Measurements from ENCODE around the gene NCSTN.

NCSTN gene

DNA sequence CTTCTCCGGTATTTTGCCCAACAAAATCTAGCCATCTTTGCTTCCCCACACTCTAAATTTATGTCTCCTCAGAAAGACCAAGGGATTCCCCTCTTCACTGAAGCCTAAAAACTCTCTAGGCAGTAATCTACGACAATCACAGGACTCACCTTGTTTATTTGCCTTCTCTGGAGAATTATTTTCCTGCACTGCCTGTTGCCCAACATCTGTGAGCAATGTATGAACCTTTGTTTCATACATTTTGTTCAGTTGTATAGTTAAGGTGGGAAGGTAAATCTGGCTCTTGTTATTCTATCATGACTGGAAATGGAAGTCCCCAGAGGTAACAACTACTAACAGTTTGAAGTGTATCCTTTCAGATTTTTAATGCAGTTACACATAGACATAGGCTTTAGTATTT lies 2.3 kb upstream of the NCSTN start:
- Histone ChIP-seq H3K4me2 (ENCODE audit: low read length) (peak overlapping the region; percentile 91), H3K9ac (ENCODE audit: low read length) (no peak overlapping the region), H3K27me3 (ENCODE audit: low read depth, low read length) (no peaks in the 10 kb centered on the region), H2AFZ (ENCODE audit: low read depth, low read length) (no peak overlapping the region), H3K4me1 (ENCODE audit: low read length) (peaks cover 30% of the 10 kb centered on the region), H3K4me3 (ENCODE audit: low read length) (no peak overlapping the region), H4K20me1 (ENCODE audit: insufficient read depth, low read length) (peaks cover 39% of the 10 kb centered on the region), H3K9me3 (ENCODE audit: insufficient read depth, low read length) (no peaks in the 10 kb centered on the region), H3K36me3 (replicated peaks; ENCODE audit: low read depth, low read length) (peaks cover 53% of the 10 kb centered on the region), H3K27ac (ENCODE audit: low read length) (no peak overlapping the region), H3K79me2 (ENCODE audit: low read length) (peaks cover 95% of the 10 kb centered on the region)
- no peak for TF ChIP-seq EZH2phosphoT487 (IDR thresholded peaks at IDR 0.05; ENCODE audit: low read depth)
- TF ChIP-seq, protein P1, sequence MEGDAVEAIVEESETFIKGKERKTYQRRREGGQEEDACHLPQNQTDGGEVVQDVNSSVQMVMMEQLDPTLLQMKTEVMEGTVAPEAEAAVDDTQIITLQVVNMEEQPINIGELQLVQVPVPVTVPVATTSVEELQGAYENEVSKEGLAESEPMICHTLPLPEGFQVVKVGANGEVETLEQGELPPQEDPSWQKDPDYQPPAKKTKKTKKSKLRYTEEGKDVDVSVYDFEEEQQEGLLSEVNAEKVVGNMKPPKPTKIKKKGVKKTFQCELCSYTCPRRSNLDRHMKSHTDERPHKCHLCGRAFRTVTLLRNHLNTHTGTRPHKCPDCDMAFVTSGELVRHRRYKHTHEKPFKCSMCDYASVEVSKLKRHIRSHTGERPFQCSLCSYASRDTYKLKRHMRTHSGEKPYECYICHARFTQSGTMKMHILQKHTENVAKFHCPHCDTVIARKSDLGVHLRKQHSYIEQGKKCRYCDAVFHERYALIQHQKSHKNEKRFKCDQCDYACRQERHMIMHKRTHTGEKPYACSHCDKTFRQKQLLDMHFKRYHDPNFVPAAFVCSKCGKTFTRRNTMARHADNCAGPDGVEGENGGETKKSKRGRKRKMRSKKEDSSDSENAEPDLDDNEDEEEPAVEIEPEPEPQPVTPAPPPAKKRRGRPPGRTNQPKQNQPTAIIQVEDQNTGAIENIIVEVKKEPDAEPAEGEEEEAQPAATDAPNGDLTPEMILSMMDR (IDR thresholded peaks at IDR 0.05; ENCODE audit: low read depth, low read length) = no peak

DNA sequence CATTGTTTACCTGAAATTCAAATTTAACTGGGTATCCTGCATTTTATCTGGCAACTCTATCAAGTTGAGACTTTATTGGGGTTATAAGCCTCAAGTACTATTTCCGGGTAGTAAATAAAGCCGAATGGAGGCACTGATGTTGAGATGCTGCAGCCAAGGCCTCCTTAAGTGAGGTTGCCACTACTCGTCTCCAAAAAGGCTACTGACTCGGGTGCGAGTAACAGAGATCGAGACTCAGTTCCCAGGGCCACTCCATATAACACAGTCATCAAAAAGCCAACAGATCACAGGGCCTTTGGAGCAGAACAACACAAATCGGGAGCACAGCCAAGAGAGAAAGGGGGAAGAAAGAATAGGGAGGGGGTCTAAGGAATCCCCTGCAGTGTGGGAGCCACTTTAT lies 657 bp upstream of the NCSTN start:
- Histone ChIP-seq H2AFZ (ENCODE audit: low read depth, low read length) (no peak overlapping the region), H3K27ac (ENCODE audit: low read length) (peak overlapping the region; percentile 75), H3K79me2 (ENCODE audit: low read length) (peaks cover 90% of the 10 kb centered on the region), H3K4me1 (ENCODE audit: low read length) (peaks cover 46% of the 10 kb centered on the region), H3K4me2 (ENCODE audit: low read length) (peak overlapping the region; percentile 91), H3K9me3 (ENCODE audit: insufficient read depth, low read length) (no peaks in the 10 kb centered on the region), H3K4me3 (ENCODE audit: low read length) (peak overlapping the region; percentile 89), H3K36me3 (replicated peaks; ENCODE audit: low read depth, low read length) (peaks cover 50% of the 10 kb centered on the region), H3K27me3 (ENCODE audit: low read depth, low read length) (no peaks in the 10 kb centered on the region), H3K9ac (ENCODE audit: low read length) (peak overlapping the region; percentile 95), H4K20me1 (ENCODE audit: insufficient read depth, low read length) (peaks cover 34% of the 10 kb centered on the region)
- TF ChIP-seq EZH2phosphoT487 (IDR thresholded peaks at IDR 0.05; ENCODE audit: low read depth) = no peak
- TF ChIP-seq, protein P1 (IDR thresholded peaks at IDR 0.05; ENCODE audit: low read depth, low read length) = no peak

DNA sequence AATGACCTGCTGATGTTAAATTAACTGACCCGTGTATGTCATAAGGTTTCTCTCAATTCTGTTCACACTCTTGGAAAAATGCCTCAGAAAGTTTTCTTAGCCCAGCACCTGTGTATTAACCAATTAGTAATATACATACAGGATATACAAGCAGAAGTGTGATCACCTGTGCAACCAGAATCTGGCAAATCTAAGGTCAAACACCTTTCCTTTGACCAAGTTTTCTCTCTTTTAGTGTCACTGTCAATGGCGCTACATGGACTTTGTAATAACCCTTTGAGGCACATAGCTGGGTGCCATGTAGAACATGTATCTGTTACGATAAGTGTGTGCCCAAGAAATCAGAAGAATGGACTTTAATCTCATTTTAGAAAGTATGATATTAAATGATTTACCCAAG lies 1.1 kb downstream of the NCSTN start:
- Histone ChIP-seq H3K36me3 (replicated peaks; ENCODE audit: low read depth, low read length) (peaks cover 48% of the 10 kb centered on the region), H3K4me1 (ENCODE audit: low read length) (peaks cover 54% of the 10 kb centered on the region), H3K27ac (ENCODE audit: low read length) (peak overlapping the region; percentile 75), H3K4me2 (ENCODE audit: low read length) (peak overlapping the region; percentile 86), H3K79me2 (ENCODE audit: low read length) (peaks cover 87% of the 10 kb centered on the region), H3K9me3 (ENCODE audit: insufficient read depth, low read length) (no peaks in the 10 kb centered on the region), H2AFZ (ENCODE audit: low read depth, low read length) (no peak overlapping the region), H3K9ac (ENCODE audit: low read length) (peak overlapping the region; percentile 95), H4K20me1 (ENCODE audit: insufficient read depth, low read length) (peaks cover 25% of the 10 kb centered on the region), H3K4me3 (ENCODE audit: low read length) (peak overlapping the region; percentile 89), H3K27me3 (ENCODE audit: low read depth, low read length) (no peaks in the 10 kb centered on the region)
- TF ChIP-seq, protein P1 (IDR thresholded peaks at IDR 0.05; ENCODE audit: low read depth, low read length) = no peak
- TF ChIP-seq EZH2phosphoT487 (IDR thresholded peaks at IDR 0.05; ENCODE audit: low read depth) = no peak

DNA sequence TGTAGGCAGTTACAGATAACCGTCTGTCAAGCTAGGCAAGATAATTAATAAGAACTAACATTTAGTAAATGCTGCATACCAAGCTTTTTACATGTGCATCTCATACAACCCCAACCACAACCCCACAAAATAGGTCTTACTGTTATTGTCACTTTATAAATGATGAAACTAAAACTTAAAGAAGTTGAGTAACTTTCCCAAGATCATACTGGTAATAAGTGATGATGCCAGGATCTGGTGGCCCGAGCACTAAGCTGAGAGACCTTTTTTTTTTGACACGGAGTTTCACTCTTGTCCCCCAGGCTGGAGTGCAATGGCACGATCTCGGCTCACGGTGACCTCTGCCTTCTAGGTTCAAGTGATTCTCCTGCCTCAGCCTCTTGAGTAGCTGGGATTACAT lies 1.8 kb downstream of the NCSTN start:
- no peak overlapping the region for H3K4me2 ChIP-seq (ENCODE audit: low read length)
- H3K36me3 ChIP-seq (replicated peaks; ENCODE audit: low read depth, low read length) = peaks cover 48% of the 10 kb centered on the region
- H3K4me3 ChIP-seq (ENCODE audit: low read length) = no peak overlapping the region
- no peaks in the 10 kb centered on the region for H3K27me3 ChIP-seq (ENCODE audit: low read depth, low read length)
- H3K4me1 ChIP-seq (ENCODE audit: low read length) = peaks cover 54% of the 10 kb centered on the region
- TF ChIP-seq EZH2phosphoT487 (IDR thresholded peaks at IDR 0.05; ENCODE audit: low read depth) = no peak
- TF ChIP-seq, protein P1 (IDR thresholded peaks at IDR 0.05; ENCODE audit: low read depth, low read length) = no peak
- H4K20me1 ChIP-seq (ENCODE audit: insufficient read depth, low read length) = peaks cover 22% of the 10 kb centered on the region
- H3K27ac ChIP-seq (ENCODE audit: low read length) = no peak overlapping the region
- H3K9ac ChIP-seq (ENCODE audit: low read length) = no peak overlapping the region
- H3K79me2 ChIP-seq (ENCODE audit: low read length) = peaks cover 84% of the 10 kb centered on the region
- H2AFZ ChIP-seq (ENCODE audit: low read depth, low read length) = no peak overlapping the region
- H3K9me3 ChIP-seq (ENCODE audit: insufficient read depth, low read length) = no peaks in the 10 kb centered on the region

All from OCI-LY3 (cell line).